HG02623 (cell line): ENCODE results near the gene MATN4.

Experiments used
- ATAC-seq: cut with Tn5 transposase; IDR thresholded peaks from one replicate; pipeline ENCODE4 v1.9.1; 2021; ENCODE audit warnings: moderate library complexity; ENCODE audit not compliant: unreplicated experiment

Gene MATN4

GRCh38 chr20:45254383-45255262 is 53.5 kb downstream of the MATN4 start, which contains the start of gene SLPI:
TSS of gene SLPI (minus strand) at chr20:45254564. CDS start at chr20:45254543, 21 bp downstream.
- no peak for ATAC-seq

- no peak for ATAC-seq
These were observed 54.8 kb downstream of the MATN4 start for GRCh38 chr20:45253261-45253660.

- ATAC-seq: no peak
These were observed 56.1 kb downstream of the MATN4 start for GRCh38 chr20:45251884-45252560.

- no peak for ATAC-seq
These were observed 59.5 kb downstream of the MATN4 start for GRCh38 chr20:45248609-45249008.

- ATAC-seq: no peak
These were observed 60.2 kb downstream of the MATN4 start for GRCh38 chr20:45247865-45248264.

- ATAC-seq: no peak
These were observed 62.0 kb downstream of the MATN4 start for GRCh38 chr20:45246109-45246508.
